Prostate gland (tissue), 2 donors: Measurements from ENCODE around the gene ITGA3.

Experiments
- POLR2A ChIP-seq: fragments of 450-650 bp; IDR thresholded peaks from one replicate; pipeline ENCODE4 v1.6.1; 2016; ENCODE audit warnings: antibody characterized with exemption, mild to moderate bottlenecking
- POLR2AphosphoS5 ChIP-seq: sonication (generic); formaldehyde crosslinking; IDR thresholded peaks from one replicate; pipeline ENCODE4 v1.6.1; 2017; ENCODE audit warnings: antibody characterized with exemption
- TF ChIP-seq, protein P1 (sequence below), 4 experiments: fragments of 200-600 bp in 2 of 4; fragments of 450-650 bp in 2 of 4; sonication (generic) in 2 of 4; IDR thresholded peaks; 1 replicate in 3 of 4; 2 replicates in 1 of 4; pipeline ENCODE4 v1.5.1; 2016 to 2019; ENCODE audit warnings: antibody characterized with exemption in 4 of 4, mild to moderate bottlenecking in 2 of 4, moderate library complexity in 2 of 4

DNA sequence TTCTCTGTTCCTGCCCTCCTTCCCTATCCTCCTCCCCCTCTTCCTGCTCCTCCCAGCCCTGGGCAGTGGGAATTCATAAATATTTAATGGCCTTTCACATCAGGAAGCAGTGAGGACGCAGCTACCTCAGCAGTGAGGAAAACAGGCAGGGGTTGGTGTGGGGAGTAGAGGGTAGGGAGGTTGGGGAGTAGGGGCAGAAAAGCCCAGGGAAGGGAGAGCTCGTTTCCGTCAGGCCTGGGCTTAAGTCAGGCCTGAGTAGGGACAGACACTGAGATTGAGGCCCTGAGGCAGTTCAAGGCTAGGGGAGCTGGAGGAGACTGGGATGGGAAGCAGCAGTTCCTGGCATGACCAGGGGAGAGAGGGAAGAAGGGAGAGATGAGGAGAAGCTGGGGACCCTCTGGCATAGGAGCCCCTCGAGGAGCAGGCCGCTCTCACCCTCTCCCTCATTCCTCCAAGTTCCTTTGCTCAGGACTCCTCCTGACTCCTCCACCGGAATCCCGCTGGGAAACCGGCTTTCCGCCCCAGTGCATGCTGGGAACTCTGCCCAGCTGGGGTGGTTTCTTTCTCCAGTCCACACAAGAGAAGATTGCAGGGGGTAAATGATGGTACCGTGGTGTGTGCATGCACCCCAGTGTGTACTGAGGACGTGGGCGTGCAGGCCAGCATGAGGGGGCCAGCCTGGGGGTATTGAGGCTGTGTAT is 67.9 kb downstream of the ITGA3 start:
- TF ChIP-seq POLR2AphosphoS5 (no peak), POLR2A (no peak)
- TF ChIP-seq, protein P1, sequence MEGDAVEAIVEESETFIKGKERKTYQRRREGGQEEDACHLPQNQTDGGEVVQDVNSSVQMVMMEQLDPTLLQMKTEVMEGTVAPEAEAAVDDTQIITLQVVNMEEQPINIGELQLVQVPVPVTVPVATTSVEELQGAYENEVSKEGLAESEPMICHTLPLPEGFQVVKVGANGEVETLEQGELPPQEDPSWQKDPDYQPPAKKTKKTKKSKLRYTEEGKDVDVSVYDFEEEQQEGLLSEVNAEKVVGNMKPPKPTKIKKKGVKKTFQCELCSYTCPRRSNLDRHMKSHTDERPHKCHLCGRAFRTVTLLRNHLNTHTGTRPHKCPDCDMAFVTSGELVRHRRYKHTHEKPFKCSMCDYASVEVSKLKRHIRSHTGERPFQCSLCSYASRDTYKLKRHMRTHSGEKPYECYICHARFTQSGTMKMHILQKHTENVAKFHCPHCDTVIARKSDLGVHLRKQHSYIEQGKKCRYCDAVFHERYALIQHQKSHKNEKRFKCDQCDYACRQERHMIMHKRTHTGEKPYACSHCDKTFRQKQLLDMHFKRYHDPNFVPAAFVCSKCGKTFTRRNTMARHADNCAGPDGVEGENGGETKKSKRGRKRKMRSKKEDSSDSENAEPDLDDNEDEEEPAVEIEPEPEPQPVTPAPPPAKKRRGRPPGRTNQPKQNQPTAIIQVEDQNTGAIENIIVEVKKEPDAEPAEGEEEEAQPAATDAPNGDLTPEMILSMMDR (IDR thresholded peaks at IDR 0.05), result no peak
